Vagina (tissue), 2 donors: ENCODE results near the gene PACRG.

Experiments used
- CTCF ChIP-seq, 3 experiments: fragments of 450-650 bp in 2 of 3; fragments of 200-600 bp in 1 of 3; sonication (generic) in 1 of 3; IDR thresholded peaks; one replicate each; pipeline ENCODE4 v1.5.1; 2017 to 2019; ENCODE audit warnings: antibody characterized with exemption in 3 of 3, mild to moderate bottlenecking in 2 of 3, moderate library complexity in 2 of 3
- POLR2A ChIP-seq, 2 donors: fragments of 450-650 bp; IDR thresholded peaks; one replicate each; pipeline ENCODE4 v1.6.1; 2017; ENCODE audit warnings: antibody characterized with exemption in 2 of 2, mild to moderate bottlenecking in 2 of 2, moderate library complexity in 2 of 2
- POLR2AphosphoS5 ChIP-seq, 2 donors: sonication (generic); formaldehyde crosslinking; IDR thresholded peaks; one replicate each; pipeline ENCODE4 v1.9.0; 2017; ENCODE audit warnings: antibody characterized with exemption in 2 of 2, mild to moderate bottlenecking in 2 of 2, low read depth in 1 of 2; ENCODE audit not compliant: insufficient read depth in 1 of 2

GRCh38 chr6:163346497-163346961 is 618.8 kb downstream of the PACRG start:
- TF ChIP-seq POLR2AphosphoS5 (IDR thresholded peaks at IDR 0.05; ENCODE audit: insufficient read depth in 1 of 2, low read depth in 1 of 2) = no peak
- TF ChIP-seq POLR2A (IDR thresholded peaks at IDR 0.05) = no peak
- TF ChIP-seq CTCF (IDR thresholded peaks at IDR 0.05) = no peak
